NK-92 (cell line): ENCODE measurements around the gene MSX1.

Experiments used
- DNase-seq: peaks from one replicate; lab custom pipeline; 2025; ENCODE audit not compliant: unreplicated experiment; lab: John Stamatoyannopoulos, UW

Gene MSX1

GRCh38 chr4:4868758-4869723 lies 9.6 kb downstream of the MSX1 start:
- DNase-seq: no peak

- no peak for DNase-seq
Measured at GRCh38 chr4:4869731-4870571, 10.5 kb downstream of the MSX1 start.

- no peak for DNase-seq
Measured at GRCh38 chr4:4870576-4871241, 11.2 kb downstream of the MSX1 start.

GRCh38 chr4:4871242-4871572 lies 11.7 kb downstream of the MSX1 start:
- no peak for DNase-seq

- no peak for DNase-seq
Measured at GRCh38 chr4:4871573-4872313, 12.3 kb downstream of the MSX1 start.

GRCh38 chr4:4872314-4872903 lies 12.9 kb downstream of the MSX1 start:
- DNase-seq: no peak

- DNase-seq: no peak
Measured at GRCh38 chr4:4873203-4873602, 13.7 kb downstream of the MSX1 start.

GRCh38 chr4:4874254-4874653 lies 14.8 kb downstream of the MSX1 start:
- DNase-seq: no peak

- DNase-seq: no peak
Measured at GRCh38 chr4:4875147-4875546, 15.7 kb downstream of the MSX1 start.

GRCh38 chr4:4875611-4876010 lies 16.1 kb downstream of the MSX1 start:
- no peak for DNase-seq

GRCh38 chr4:4876945-4877661 lies 17.6 kb downstream of the MSX1 start:
- DNase-seq: no peak

- DNase-seq: no peak
Measured at GRCh38 chr4:4880492-4880891, 21.0 kb downstream of the MSX1 start.

GRCh38 chr4:4881432-4881831 lies 22.0 kb downstream of the MSX1 start:
- no peak for DNase-seq

GRCh38 chr4:4884611-4885010 lies 25.1 kb downstream of the MSX1 start:
- DNase-seq: no peak

- no peak for DNase-seq
Measured at GRCh38 chr4:4887426-4887825, 28.0 kb downstream of the MSX1 start.

- DNase-seq: no peak
Measured at GRCh38 chr4:4888695-4889094, 29.2 kb downstream of the MSX1 start.

GRCh38 chr4:4889781-4890180 lies 30.3 kb downstream of the MSX1 start:
- DNase-seq: no peak

- DNase-seq: no peak
Measured at GRCh38 chr4:4890574-4891255, 31.2 kb downstream of the MSX1 start.

GRCh38 chr4:4893721-4894120 lies 34.3 kb downstream of the MSX1 start:
- no peak for DNase-seq
